Hepatocyte (in vitro differentiated cells): ENCODE measurements around the gene PKNOX2.

ENCODE experiments used
- EZH2 ChIP-seq: fragments of 200-600 bp; sonication (generic); IDR thresholded peaks from 2 replicates; pipeline ENCODE4 v1.6.1; 2016; ENCODE audit warnings: antibody characterized with exemption, mild to moderate bottlenecking, borderline replicate concordance
- EZH2phosphoT487 ChIP-seq: fragments of 200-600 bp; sonication (generic); IDR thresholded peaks from one replicate; pipeline ENCODE4 v1.6.1; 2018; ENCODE audit warnings: antibody characterized with exemption, mild to moderate bottlenecking, low read depth, moderate library complexity; ENCODE audit not compliant: unreplicated experiment, severe bottlenecking
- TF ChIP-seq, protein P1 (sequence below): fragments of 200-600 bp; sonication (generic); IDR thresholded peaks from 2 replicates; pipeline ENCODE4 v1.5.1; 2016; ENCODE audit warnings: antibody characterized with exemption, mild to moderate bottlenecking; ENCODE audit not compliant: poor library complexity

GRCh38 chr11:125280646-125281045, 116.1 kb downstream of the PKNOX2 start:
- TF ChIP-seq EZH2phosphoT487: no peak
- no peak for TF ChIP-seq EZH2
- TF ChIP-seq, protein P1, sequence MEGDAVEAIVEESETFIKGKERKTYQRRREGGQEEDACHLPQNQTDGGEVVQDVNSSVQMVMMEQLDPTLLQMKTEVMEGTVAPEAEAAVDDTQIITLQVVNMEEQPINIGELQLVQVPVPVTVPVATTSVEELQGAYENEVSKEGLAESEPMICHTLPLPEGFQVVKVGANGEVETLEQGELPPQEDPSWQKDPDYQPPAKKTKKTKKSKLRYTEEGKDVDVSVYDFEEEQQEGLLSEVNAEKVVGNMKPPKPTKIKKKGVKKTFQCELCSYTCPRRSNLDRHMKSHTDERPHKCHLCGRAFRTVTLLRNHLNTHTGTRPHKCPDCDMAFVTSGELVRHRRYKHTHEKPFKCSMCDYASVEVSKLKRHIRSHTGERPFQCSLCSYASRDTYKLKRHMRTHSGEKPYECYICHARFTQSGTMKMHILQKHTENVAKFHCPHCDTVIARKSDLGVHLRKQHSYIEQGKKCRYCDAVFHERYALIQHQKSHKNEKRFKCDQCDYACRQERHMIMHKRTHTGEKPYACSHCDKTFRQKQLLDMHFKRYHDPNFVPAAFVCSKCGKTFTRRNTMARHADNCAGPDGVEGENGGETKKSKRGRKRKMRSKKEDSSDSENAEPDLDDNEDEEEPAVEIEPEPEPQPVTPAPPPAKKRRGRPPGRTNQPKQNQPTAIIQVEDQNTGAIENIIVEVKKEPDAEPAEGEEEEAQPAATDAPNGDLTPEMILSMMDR: no peak
